ENCODE results near the gene CYS1.

DNA sequence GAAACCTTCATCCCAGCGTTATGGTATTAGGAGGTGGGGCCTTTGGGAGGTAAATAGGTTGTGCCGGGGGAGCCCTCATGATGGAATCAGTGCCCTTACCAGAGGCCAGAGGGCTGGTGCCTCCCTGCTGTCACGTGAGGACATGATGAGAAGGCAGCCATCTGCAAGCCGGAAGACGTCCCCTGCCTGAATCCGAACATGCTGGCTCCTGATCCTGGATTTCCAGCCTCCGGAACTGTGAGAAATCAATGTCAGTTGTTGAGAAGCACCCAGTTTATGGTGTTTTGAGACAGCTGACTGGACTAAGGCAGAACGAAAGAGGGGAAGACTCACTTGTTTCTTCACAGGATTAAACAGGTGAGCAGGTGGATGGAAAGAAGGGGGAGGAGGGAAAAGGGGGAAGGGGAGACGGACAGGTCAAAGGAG, 49.9 kb downstream of the CYS1 start:
- TF ChIP-seq POLR2AphosphoS5 (IDR thresholded peaks at IDR 0.05; ENCODE audit: low read depth, low read length) (no peak), EZH2 (IDR thresholded peaks at IDR 0.05) (no peak), EZH2phosphoT487 (IDR thresholded peaks at IDR 0.05; ENCODE audit: borderline replicate concordance) (no peak)
- TF ChIP-seq, protein P1, sequence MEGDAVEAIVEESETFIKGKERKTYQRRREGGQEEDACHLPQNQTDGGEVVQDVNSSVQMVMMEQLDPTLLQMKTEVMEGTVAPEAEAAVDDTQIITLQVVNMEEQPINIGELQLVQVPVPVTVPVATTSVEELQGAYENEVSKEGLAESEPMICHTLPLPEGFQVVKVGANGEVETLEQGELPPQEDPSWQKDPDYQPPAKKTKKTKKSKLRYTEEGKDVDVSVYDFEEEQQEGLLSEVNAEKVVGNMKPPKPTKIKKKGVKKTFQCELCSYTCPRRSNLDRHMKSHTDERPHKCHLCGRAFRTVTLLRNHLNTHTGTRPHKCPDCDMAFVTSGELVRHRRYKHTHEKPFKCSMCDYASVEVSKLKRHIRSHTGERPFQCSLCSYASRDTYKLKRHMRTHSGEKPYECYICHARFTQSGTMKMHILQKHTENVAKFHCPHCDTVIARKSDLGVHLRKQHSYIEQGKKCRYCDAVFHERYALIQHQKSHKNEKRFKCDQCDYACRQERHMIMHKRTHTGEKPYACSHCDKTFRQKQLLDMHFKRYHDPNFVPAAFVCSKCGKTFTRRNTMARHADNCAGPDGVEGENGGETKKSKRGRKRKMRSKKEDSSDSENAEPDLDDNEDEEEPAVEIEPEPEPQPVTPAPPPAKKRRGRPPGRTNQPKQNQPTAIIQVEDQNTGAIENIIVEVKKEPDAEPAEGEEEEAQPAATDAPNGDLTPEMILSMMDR (IDR thresholded peaks at IDR 0.05 in 2 of 3, conservative IDR thresholded peaks at IDR 0.05 in 1 of 3; ENCODE audit: borderline replicate concordance in 1 of 3, insufficient read depth in 1 of 3, low read depth in 2 of 3, low read length in 2 of 3): no peak
